Gastroesophageal sphincter (tissue), 3 donors: Measurements from ENCODE around the gene MEA1.

Experiments
- POLR2A ChIP-seq, 2 donors: fragments of 450-650 bp; IDR thresholded peaks; one replicate each; pipeline ENCODE4 v1.6.1; 2017; ENCODE audit warnings: antibody characterized with exemption in 2 of 2, mild to moderate bottlenecking in 2 of 2, moderate library complexity in 1 of 2
- POLR2AphosphoS5 ChIP-seq: sonication (generic); formaldehyde crosslinking; IDR thresholded peaks from one replicate; pipeline ENCODE4 v1.6.1; 2017; ENCODE audit warnings: antibody characterized with exemption
- TF ChIP-seq, protein P1 (sequence below), 4 experiments: fragments of 200-600 bp in 2 of 4; fragments of 450-650 bp in 2 of 4; sonication (generic) in 1 of 4; IDR thresholded peaks; one replicate each; pipeline ENCODE4 v1.5.1; 2017 to 2019; ENCODE audit warnings: antibody characterized with exemption in 4 of 4, mild to moderate bottlenecking in 2 of 4, moderate library complexity in 2 of 4

- TF ChIP-seq POLR2AphosphoS5, result no peak
- TF ChIP-seq, protein P1, sequence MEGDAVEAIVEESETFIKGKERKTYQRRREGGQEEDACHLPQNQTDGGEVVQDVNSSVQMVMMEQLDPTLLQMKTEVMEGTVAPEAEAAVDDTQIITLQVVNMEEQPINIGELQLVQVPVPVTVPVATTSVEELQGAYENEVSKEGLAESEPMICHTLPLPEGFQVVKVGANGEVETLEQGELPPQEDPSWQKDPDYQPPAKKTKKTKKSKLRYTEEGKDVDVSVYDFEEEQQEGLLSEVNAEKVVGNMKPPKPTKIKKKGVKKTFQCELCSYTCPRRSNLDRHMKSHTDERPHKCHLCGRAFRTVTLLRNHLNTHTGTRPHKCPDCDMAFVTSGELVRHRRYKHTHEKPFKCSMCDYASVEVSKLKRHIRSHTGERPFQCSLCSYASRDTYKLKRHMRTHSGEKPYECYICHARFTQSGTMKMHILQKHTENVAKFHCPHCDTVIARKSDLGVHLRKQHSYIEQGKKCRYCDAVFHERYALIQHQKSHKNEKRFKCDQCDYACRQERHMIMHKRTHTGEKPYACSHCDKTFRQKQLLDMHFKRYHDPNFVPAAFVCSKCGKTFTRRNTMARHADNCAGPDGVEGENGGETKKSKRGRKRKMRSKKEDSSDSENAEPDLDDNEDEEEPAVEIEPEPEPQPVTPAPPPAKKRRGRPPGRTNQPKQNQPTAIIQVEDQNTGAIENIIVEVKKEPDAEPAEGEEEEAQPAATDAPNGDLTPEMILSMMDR (IDR thresholded peaks at IDR 0.05), result no peak
- no peak for TF ChIP-seq POLR2A (IDR thresholded peaks at IDR 0.05)
These were observed 45.5 kb downstream of the MEA1 start for GRCh38 chr6:42968126-42968701.
